ENCODE results near the gene STK40. TPM values are rescaled to one million over a fixed set of nuclear protein-coding genes. Genes with fewer than 3 reads are reported as not detected.

STK40 gene
- total RNA-seq, 1 donor: 12.9 TPM

DNA sequence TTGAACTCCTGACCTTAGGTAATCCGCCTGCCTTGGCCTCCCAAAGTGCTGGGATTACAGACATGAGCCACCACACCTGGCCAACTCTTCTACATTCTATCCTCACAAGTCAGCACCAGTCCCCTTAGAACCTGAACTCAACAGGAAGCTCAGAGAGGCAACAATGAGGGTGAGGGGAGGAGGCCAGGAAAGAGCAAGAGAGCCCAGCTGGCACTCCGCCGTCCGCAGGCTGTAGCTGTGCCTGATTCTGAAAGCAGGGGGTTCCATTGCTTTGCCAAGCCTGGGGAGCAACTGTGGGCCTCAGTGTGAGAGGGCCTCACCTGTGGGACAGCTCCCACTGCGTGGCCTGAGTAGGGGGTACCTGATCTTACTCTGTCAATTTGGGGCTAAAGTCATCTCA lies 18.7 kb downstream of the STK40 start:
- no peak for DNase-seq (ENCODE audit: low read depth)
- no peak overlapping the region for H3K4me3 ChIP-seq (ENCODE audit: low read depth, low read length)
- TF ChIP-seq, protein P1, sequence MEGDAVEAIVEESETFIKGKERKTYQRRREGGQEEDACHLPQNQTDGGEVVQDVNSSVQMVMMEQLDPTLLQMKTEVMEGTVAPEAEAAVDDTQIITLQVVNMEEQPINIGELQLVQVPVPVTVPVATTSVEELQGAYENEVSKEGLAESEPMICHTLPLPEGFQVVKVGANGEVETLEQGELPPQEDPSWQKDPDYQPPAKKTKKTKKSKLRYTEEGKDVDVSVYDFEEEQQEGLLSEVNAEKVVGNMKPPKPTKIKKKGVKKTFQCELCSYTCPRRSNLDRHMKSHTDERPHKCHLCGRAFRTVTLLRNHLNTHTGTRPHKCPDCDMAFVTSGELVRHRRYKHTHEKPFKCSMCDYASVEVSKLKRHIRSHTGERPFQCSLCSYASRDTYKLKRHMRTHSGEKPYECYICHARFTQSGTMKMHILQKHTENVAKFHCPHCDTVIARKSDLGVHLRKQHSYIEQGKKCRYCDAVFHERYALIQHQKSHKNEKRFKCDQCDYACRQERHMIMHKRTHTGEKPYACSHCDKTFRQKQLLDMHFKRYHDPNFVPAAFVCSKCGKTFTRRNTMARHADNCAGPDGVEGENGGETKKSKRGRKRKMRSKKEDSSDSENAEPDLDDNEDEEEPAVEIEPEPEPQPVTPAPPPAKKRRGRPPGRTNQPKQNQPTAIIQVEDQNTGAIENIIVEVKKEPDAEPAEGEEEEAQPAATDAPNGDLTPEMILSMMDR (IDR thresholded peaks at IDR 0.05; ENCODE audit: insufficient read depth, low read length): no peak

DNA sequence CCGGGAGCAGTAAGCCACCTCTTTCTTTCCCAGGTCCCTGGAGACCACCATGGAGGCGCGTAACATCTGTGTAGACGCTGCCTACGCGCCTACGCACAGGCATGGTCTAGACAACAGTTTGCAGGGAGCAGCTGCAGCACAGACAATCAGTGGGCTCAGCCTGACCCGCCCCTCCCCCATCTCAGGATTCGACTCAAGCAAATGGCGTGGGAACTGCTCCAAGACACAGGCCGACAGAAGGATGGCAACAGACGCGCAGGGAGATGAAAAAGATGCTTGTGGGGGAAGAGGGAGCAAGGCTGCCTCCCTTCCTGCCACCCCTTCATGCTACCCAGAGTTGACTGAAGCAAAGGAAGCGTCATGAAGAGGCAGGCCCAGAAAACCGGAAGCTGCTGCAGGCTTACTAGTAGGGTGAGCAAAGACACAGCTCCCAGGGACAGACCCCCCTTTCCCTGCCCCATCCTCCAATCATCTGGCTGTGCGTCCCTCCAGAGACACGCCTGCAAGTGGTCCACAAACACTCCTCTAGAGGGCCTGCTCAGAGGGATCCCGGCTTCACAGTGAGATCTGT lies 19.5 kb downstream of the STK40 start:
- H3K4me3 ChIP-seq (ENCODE audit: low read depth, low read length): no peak overlapping the region
- DNase-seq (ENCODE audit: low read depth): no peak
- TF ChIP-seq, protein P1 (IDR thresholded peaks at IDR 0.05; ENCODE audit: insufficient read depth, low read length): no peak

DNA sequence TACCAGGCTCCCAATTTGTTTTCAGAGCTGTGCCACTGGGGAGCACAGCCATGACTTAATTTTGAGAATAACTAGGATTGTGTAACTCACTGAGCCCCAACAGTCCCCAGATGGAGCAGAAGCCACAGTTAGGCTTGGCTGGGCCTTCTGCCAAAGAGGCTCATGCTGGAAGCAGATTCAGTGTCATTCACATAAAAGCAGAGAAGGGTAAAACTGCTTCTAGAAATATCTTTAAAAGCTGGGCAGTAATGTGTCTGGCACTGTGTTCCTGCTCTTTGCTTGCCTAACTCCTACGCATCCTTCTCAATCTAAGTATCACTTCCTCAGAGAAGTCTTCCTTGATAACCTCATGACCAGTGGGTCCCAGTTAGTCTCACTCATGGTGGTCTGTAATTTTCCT lies 20.3 kb downstream of the STK40 start:
- peak; percentile 56 for DNase-seq (ENCODE audit: low read depth)
- no peak overlapping the region for H3K4me3 ChIP-seq (ENCODE audit: low read depth, low read length)
- TF ChIP-seq, protein P1 (IDR thresholded peaks at IDR 0.05; ENCODE audit: insufficient read depth, low read length): no peak

DNA sequence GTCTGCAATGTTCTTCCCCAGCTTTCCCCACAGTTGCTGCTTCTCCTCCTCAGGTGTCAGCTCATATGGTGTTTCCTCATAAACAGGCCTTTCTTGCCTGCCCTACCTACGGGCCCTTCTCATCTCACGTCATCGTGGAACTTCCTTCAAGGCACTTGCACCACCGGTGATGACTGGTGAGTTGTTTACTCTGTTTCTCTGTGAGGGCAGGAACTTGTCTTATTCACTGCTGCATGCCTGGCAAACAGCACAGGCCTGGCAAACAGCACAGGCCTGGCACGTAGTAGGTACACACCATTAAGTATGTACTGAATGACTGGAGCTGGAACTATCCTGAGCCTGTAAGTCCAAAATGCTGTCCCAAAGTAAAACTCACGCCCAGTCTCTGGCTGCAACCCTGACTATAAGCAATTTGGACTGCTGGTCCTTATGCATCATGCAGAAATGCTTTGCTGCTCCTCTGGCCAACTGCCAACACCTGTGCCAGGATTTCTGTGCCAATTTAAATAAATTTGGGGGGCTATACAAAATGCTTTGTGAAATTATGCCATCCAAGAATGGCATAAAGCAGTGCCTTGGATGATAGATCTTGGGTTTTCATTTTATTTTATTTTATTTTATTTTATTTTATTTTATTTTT lies 25.7 kb downstream of the STK40 start:
- DNase-seq (ENCODE audit: low read depth): no peak
- TF ChIP-seq, protein P1 (IDR thresholded peaks at IDR 0.05; ENCODE audit: insufficient read depth, low read length): no peak

DNA sequence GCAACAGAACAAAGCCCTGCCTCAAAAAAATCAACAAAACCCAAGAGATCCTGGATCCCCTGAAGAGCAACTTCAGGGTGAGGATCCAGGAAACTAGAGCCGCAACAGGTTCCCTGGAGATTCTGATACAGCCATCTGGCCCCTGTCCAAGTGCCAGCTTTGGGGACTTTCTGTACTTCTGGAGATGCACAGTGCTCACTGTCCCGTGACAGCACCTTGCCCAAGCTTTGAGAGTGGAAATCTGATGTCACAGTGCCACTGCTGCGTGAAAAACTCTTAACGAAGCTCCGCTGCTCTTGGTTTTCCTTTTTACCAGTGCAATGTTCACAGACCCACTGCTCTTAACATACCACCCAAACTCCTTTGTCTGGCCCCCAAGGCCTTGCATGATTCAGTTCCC lies 26.3 kb downstream of the STK40 start:
- no peak overlapping the region for H3K4me3 ChIP-seq (ENCODE audit: low read depth, low read length)
- TF ChIP-seq, protein P1 (IDR thresholded peaks at IDR 0.05; ENCODE audit: insufficient read depth, low read length): no peak
- DNase-seq (ENCODE audit: low read depth): no peak

More for the DNA sequence above, 25.7 kb downstream of the STK40 start:
- no peak overlapping the region for H3K4me3 ChIP-seq (ENCODE audit: low read depth, low read length)

DNA sequence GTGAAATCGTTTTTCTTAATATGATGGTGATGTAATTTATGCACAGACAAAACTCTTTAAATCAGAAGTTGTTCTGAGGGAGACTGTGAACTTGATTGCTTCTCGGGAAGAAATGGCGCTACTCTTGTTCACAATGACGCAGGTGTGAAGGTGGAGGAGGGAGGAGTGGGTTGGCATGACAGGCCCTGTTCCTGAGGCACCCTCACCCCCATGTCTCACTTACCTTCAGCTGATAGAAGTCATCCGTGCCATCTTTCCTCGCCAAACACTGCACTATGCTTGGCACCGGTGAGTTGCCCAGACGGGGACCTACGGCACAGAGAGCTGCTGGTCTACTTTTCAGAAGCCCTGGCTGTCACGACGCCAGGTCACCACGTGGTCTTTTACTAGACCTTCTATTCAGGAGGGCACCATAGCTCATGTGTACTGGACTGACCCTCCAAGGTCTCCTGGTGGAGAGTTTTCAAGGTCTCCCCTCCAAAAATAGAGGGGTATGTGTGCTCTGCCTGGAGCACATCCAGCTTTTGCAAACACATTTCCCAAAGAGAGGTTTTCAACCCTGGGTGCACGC lies 27.1 kb downstream of the STK40 start:
- DNase-seq (ENCODE audit: low read depth): no peak
- H3K4me3 ChIP-seq (ENCODE audit: low read depth, low read length): no peak overlapping the region
- TF ChIP-seq, protein P1 (IDR thresholded peaks at IDR 0.05; ENCODE audit: insufficient read depth, low read length): no peak

Data from fibroblast of the aortic adventitia (primary cell).